Posterior cingulate gyrus (tissue), 11 donors: ENCODE measurements around the gene CD2BP2.

Source experiments
- DNase-seq, 10 donors: peaks; one replicate each; pipeline versions ENCODE4 v3.0.0 to v3.0.0-alpha.2; 2020 to 2021; ENCODE audit warnings: mixed read lengths in 3 of 10
- intact Hi-C: fragments of 100-400 bp; cut with DNase I; formaldehyde crosslinking; loops from one replicate; pipeline ENCODE4 v1.15.1; 2023

Gene CD2BP2

DNA sequence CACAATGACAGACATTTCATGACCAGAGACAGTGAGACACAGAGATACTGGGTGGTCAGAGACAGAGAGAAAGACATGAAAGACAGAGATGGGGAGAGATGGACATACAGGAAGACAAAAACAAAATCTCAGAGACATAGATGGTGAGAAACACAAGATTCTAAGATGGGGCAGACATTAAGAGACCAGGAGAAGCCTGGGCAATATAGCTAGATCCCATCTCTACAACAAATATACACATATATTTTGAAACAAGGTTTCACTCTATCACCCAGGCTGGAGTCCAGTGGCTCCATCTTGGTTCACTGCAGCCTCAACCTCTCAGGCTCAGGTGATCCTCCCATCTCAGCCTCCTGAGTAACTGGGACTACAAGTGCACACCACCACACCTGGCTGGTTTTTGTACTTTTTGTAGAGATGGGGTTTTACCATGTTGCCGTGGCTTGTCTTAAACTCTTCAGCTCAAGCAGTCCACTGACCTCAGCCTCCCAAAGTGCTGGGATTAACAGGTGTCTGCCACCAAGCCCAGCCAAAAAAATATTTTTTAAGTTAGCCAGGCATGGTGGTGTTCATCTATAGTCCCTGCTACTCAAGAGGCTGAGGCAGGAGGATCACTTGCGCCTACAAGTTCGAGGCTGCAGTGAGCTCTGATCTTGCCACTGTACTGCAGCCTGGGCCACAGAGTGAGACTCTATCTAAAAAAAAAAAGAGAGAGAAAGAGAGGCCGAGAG lies 25.1 kb upstream of the CD2BP2 start:
- peak in 1 of 10 donors; percentile 4 for DNase-seq
- intact Hi-C loops = no loop called here

DNA sequence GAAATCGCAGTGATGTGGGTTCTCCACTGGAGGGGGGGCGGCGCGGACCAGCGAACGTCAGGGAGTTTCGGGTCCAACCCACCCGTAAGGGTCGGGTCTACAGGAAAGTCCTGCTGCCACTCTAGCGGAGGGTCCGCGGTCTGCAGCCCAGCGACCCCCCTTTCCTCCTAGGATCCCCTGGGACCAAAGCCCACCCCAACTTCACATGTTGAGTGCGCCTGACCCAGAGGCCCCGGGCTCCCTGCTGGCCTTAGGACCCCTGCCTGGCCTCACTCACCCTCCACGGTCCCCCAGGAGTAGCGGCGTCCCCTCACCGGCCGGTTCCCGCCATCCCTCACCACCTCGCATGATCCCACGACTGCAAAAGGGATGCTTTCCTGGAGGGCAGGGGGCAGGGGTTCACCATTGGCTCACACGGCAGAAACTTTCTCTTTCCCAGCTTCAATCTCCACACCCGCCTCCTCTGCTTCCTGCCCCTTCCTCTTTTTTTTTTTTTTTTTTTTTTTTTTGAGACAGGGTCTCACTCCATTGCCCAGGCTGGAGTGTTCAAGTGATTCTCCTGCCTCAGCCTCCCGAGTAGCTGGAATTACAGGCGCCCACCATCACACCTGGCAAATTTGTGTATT lies 24.2 kb upstream of the CD2BP2 start:
- intact Hi-C loops = loop anchor here (2.0 kb wide), 1 partner anchor 16 kb away; the partner anchor contains the start of gene ZNF48
- DNase-seq = no peak

DNA sequence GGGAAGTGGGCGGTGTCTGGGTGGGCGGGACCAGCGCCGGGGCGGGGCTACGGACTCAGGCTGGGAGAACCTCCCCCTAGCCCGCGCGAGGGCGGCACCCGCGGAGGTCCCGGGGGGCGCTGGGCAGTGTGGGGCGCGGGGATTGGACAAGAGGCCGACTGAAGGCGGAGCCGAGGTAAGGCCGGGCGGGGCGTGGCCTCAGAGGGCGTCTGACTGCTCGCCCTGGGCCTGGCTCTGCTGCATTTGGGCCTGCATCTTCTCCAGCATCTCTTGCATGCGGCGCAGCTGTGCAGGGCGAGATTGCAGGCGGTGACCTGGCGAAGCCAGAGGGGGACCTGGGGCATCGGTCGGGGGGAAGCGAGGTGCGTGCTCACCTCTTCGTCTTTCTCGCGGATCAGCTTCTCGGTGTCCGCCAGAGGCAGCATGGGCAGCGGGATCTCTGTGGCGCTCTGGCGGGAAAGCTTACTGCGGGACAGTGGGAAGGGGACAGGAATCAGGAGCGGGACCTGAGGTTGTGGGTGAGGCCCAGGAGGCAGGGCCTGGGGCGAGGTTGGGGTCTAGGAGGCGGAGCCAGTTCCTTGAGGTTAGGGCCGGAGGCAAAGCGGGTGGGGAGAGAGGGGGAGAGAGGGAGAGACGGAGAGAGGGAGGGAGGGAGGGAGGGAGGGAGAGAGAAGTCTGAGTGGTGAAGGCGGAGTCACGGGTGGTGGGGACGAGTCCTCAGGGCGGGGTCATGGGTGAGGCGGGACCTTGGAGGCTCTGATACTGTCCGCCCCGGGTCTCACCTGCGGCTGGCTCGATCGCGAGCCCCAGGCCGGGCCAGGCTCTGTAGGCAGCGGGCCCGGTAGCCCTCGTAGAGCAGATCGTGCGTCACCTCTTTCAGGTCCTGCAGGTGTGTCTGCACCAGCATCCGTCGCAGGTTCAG lies 23.4 kb upstream of the CD2BP2 start:
- intact Hi-C loops = loop anchor here (2.0 kb wide), 1 partner anchor 16 kb away; the partner anchor contains the start of gene ZNF48
- peak; percentile 99 to 100 (median 100) for DNase-seq

DNA sequence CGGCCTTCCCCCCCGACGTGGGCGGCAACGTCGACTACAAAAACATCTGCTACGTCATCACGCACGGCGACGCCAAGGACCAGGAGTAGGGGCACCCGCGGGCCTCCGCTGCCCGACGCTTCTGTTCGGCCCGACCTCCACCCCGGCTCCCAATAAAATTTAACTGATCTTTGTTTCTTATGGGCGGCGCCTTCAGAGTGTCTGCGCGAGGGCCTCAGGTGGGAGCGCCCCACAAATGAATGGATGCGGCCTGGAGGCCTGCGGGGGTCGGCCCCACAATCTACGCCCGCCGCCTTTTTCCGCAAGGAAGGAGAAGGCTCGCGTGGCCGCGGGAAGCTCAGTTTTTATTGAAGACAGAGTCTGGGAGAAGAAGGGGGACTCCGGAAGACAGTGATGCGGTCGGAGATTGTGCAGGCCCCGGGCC lies 22.7 kb upstream of the CD2BP2 start:
- intact Hi-C loops = loop anchor here (2.0 kb wide), 1 partner anchor 17 kb away; the partner anchor contains the start of gene ZNF48
- peak; percentile 87 to 99 (median 94) for DNase-seq

- no peak for DNase-seq
- intact Hi-C loops = no loop called here
These were observed 22.1 kb upstream of the CD2BP2 start for GRCh38 chr16:30377050-30377811.

GRCh38 chr16:30376461-30376902 lies 21.4 kb upstream of the CD2BP2 start:
- DNase-seq = peak in 1 of 10 donors; percentile 58
- intact Hi-C loops = no loop called here

- no peak for DNase-seq
- intact Hi-C loops = no loop called here
These were observed 20.8 kb upstream of the CD2BP2 start for GRCh38 chr16:30375864-30376263.

- DNase-seq = peak in 1 of 10 donors; percentile 54
- intact Hi-C loops = no loop called here
These were observed 19.4 kb upstream of the CD2BP2 start, which contains the start of gene MYL11 for GRCh38 chr16:30374538-30374937. Gene MYL11, plus strand, starts transcription at chr16:30374802. Its CDS starts 56 bp downstream, at chr16:30374858.

- intact Hi-C loops = no loop called here
- peak in 2 of 10 donors; percentile 50 to 54 for DNase-seq
These were observed 17.6 kb upstream of the CD2BP2 start for GRCh38 chr16:30372725-30373124.

DNA sequence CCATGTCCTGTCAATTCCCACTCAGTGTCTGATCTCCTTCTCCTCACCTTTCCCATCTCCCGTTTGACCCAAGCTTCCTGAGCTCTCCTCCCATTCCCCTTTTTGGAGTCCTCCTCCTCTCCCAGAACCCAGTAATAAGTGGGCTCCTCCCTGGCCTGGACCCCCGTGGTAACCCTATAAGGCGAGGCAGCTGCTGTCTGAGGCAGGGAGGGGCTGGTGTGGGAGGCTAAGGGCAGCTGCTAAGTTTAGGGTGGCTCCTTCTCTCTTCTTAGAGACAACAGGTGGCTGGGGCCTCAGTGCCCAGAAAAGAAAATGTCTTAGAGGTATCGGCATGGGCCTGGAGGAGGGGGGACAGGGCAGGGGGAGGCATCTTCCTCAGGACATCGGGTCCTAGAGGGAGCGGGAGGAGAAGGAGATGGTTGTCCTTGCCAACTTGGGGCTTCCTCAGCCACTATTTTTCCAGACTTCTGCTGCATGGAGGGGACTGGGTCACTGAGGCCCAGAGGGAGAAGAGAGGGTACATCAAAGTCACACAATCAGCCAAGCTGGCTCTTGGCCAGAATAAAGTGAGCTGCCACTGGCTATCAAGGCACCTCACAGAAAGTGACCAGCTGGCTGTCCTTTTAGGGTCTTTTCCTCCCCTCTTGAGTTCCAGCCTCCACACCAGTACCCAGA lies 17.1 kb upstream of the CD2BP2 start:
- intact Hi-C loops = no loop called here
- peak in 2 of 10 donors; percentile 47 to 72 for DNase-seq

DNA sequence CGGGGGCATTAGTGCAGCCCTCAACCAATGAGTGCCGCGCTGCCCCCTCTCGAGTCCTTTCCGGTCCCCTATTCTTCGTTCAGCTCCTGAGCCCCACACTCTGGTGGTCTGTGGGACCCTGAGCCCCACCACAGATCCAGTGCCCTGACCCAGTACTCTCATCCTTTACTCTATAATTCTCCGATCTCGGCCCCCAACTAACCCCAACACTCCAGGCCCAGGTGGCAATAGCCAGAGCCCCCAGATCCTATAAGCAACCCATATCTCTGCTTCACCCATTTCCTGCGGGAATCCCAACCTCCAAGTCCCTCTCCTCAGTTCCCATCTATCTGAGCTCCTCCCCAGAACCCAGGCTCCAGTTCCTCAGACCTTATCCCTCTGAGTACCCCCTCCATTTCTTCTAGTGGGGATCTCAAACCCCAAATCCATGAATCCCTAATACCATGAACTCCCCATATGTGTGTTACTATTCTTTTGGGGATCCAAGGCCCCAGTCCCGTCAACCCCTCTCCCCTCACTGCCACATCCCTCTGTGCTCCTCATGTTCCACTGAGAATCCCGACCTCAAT lies 16.2 kb upstream of the CD2BP2 start:
- intact Hi-C loops = no loop called here
- DNase-seq = peak in 1 of 10 donors; percentile 49

DNA sequence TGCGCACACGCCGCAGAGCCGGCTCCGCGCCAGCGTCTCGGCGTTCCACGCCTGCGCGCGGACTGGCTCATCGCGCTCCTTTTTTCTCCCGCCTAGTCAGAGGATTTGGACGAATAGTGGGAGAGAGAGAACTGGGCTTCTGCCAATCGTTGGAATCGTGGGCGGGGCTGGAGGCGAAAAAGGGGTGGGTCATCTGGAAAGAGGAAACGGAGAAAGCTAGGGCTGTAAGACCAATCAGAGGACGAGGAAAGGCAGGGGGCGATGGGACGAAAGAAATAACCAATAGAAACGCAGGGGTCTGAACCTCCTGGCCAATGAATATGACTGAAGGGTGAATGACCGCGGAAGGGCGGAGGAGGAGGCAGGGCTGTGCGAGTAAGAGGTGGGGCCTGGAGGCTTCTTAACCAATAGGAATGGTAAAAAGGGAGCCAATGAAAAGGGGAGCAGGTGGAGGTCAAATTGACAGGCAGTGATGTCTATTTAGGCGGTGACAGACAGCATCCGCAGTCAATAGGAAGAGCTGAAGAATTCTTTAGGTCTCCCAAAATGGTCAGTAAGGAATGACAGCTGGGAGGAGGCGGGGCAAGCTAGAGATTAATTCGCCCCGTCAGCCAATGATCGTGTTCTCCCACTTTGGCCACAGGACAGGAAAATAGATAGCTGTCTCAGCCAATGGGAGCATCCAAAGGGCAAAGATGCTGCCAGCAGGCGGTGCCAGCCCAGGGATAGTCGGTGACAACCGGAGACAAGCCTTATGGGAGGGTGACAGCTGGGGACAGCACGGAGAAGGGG lies 15.5 kb upstream of the CD2BP2 start, which contains the start of gene TBC1D10B:
Gene TBC1D10B (minus strand): TSS at position 39 of the 792 bp plus-strand sequence. CDS start 311 bp downstream, outside the sequence.
- peak; percentile 98 to 100 (median 99) for DNase-seq
- intact Hi-C loops = no loop called here

DNA sequence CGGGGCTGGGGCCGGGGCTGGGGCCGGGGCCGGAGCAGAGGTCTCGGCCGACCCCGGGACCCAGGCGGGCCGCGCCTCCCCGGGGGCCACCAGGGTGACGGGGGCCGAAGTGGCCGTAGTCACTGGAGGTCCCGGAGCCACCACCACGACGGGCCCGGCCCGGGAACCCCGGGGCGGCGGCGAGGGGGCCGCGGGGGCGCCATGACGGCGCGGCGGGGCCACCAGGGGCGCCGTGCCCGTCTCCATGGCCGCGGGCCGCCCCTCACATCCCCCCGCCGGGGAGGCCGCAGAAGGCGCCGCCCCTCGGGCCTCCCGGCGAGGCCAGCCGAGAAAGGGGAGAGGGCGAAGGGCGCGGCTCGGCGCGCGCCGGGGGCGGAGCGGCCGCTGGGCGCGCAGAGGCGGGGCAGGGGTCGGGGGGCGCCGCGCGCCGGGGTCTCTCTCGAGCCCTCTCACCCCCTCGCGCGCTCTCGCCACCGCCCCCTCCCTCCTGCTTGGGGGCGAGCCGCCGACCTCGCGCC lies 14.9 kb upstream of the CD2BP2 start:
- peak in 1 of 10 donors; percentile 81 for DNase-seq
- intact Hi-C loops = loop anchor here (5.0 kb wide), 1 partner anchor 37 kb away; the partner anchor contains the start of gene ZNF771

GRCh38 chr16:30369091-30369937 lies 14.2 kb upstream of the CD2BP2 start:
- intact Hi-C loops = loop anchor here (5.0 kb wide), 1 partner anchor 38 kb away; the partner anchor contains the start of gene ZNF771
- DNase-seq = peak in 1 of 10 donors; percentile 90

DNA sequence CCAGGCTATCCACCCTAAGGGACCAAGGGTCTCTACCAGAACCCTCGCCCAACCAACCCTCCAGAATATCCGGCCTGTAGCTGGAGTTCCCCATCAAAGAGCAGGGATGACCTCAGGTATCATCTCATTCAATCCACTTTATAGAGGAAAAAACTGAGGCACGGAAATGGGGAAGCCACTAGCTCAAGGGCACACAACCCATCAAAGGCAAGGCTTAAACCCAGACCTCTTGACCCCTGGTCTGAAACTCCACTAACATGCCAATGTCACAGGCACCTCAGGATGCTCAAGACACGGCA lies 13.6 kb upstream of the CD2BP2 start:
- intact Hi-C loops = loop anchor here (5.0 kb wide), 1 partner anchor 39 kb away; the partner anchor contains the start of gene ZNF771
- DNase-seq = no peak

- intact Hi-C loops = loop anchor here (5.0 kb wide), 1 partner anchor 39 kb away; the partner anchor contains the start of gene ZNF771
- peak in 1 of 10 donors; percentile 19 for DNase-seq
These were observed 13.1 kb upstream of the CD2BP2 start for GRCh38 chr16:30368122-30368791.
